Endothelial cell of umbilical vein (primary cell): ENCODE results near the gene MAPT. TPM values are rescaled to one million over a fixed set of nuclear protein-coding genes. Genes with fewer than 3 reads are reported as not detected.

ENCODE experiments used
- BruUV-seq: library from RNA; stranded (reverse); fragments of 400-500 nt; replicated peaks from 2 replicates; lab custom pipeline; 2021; lab: Mats Ljungman, UMichigan
- CTCF ChIA-PET: fragments of 300-600, 350-600 bp; sonication (Branson Sonifier 250); formaldehyde crosslinking; loops from one replicate; lab custom pipeline; 2021; ENCODE audit warnings: antibody characterized with exemption, inconsistent platforms; lab: Charles Lee
- POLR2A ChIA-PET: fragments of 300-600, 350-600 bp; sonication (Branson Sonifier 250); formaldehyde crosslinking; loops from one replicate; lab custom pipeline; 2021; ENCODE audit warnings: antibody characterized with exemption, inconsistent platforms; lab: Charles Lee
- DNase-seq: peaks from one replicate; pipeline ENCODE4 v3.0.0-alpha.2; 2011; ENCODE audit warnings: low read depth, low spot score
- FAIRE-seq: peaks from 2 replicates; lab custom pipeline; 2011; peaks lifted over from hg19 to GRCh38; lab: Jason Lieb, UNC
- H2AFZ ChIP-seq: 2 replicates; pipeline ENCODE4 v1.6.0; 2012; ENCODE audit warnings: low read depth, low read length, control low read depth, inconsistent platforms
- H3K27ac ChIP-seq: 2 replicates; pipeline ENCODE4 v1.5.1; 2011; ENCODE audit warnings: low read depth, mild to moderate bottlenecking, control low read depth, low read length, moderate library complexity; ENCODE audit not compliant: insufficient read depth
- H3K27me3 ChIP-seq, 2 experiments: 2 replicates each; pipeline versions ENCODE4 v1.6.0 to v1.6.1; 2011; ENCODE audit warnings: low read length in 2 of 2, mixed read lengths in 1 of 2; ENCODE audit not compliant: control insufficient read depth in 2 of 2, insufficient read depth in 2 of 2
- H3K36me3 ChIP-seq, 2 experiments: 2 replicates in 1 of 2; 3 replicates in 1 of 2; pipeline ENCODE4 v1.5.1; 2011; ENCODE audit warnings: low read length in 2 of 2, mild to moderate bottlenecking in 1 of 2, moderate library complexity in 1 of 2; ENCODE audit not compliant: control insufficient read depth in 2 of 2, insufficient read depth in 2 of 2; ENCODE audit errors: extremely low read depth in 1 of 2
- H3K4me1 ChIP-seq: 3 replicates; pipeline ENCODE4 v1.5.1; 2011; ENCODE audit warnings: mild to moderate bottlenecking, low read length; ENCODE audit not compliant: control insufficient read depth, insufficient read depth; ENCODE audit errors: extremely low read depth
- H3K4me2 ChIP-seq: 2 replicates; pipeline ENCODE4 v1.6.1; 2011; ENCODE audit warnings: low read length, control low read depth, mixed read lengths; ENCODE audit not compliant: insufficient read depth
- H3K4me3 ChIP-seq, 3 experiments: fragments of 200-600 bp in 1 of 3; sonication (generic), shearing (Covaris generic) in 1 of 3; replicated peaks in 1 of 3; 2 replicates each; pipeline ENCODE4 v1.5.1; 2011 to 2016; ENCODE audit warnings: control low read depth in 3 of 3, low read length in 3 of 3, mild to moderate bottlenecking in 2 of 3, inconsistent platforms in 1 of 3, low read depth in 1 of 3, moderate library complexity in 1 of 3; ENCODE audit not compliant: insufficient read depth in 1 of 3
- H3K79me2 ChIP-seq: 2 replicates; pipeline ENCODE4 v1.6.0; 2012; ENCODE audit warnings: low read length, inconsistent platforms; ENCODE audit not compliant: control insufficient read depth, insufficient read depth
- H3K9ac ChIP-seq: replicated peaks from 2 replicates; pipeline ENCODE3; 2011; ENCODE audit warnings: low read length, control low read depth; ENCODE audit not compliant: insufficient read depth; ENCODE audit errors: extremely low read depth
- H3K9me1 ChIP-seq: replicated peaks from 3 replicates; pipeline ENCODE4 v1.6.0; 2011; ENCODE audit warnings: mild to moderate bottlenecking, low read length; ENCODE audit not compliant: control insufficient read depth, insufficient read depth; ENCODE audit errors: extremely low read depth
- H3K9me3 ChIP-seq: replicated peaks from 2 replicates; pipeline ENCODE4 v1.5.1; 2012; ENCODE audit warnings: low read length, inconsistent platforms; ENCODE audit not compliant: control insufficient read depth, insufficient read depth
- H4K20me1 ChIP-seq: replicated peaks from 2 replicates; pipeline ENCODE3; 2011; ENCODE audit warnings: mild to moderate bottlenecking, low read length; ENCODE audit not compliant: control insufficient read depth, insufficient read depth; ENCODE audit errors: extremely low read depth
- EZH2 ChIP-seq: IDR thresholded peaks from 2 replicates; pipeline ENCODE4 v1.6.1; 2012; ENCODE audit warnings: borderline replicate concordance, low read depth, mild to moderate bottlenecking, moderate library complexity, low read length, inconsistent platforms; ENCODE audit not compliant: severe bottlenecking
- FOS ChIP-seq: IDR thresholded peaks from 2 replicates; pipeline ENCODE4 v1.6.1; 2011; ENCODE audit warnings: mild to moderate bottlenecking, low read length, moderate library complexity, borderline replicate concordance; ENCODE audit not compliant: insufficient read depth
- GATA2 ChIP-seq: IDR thresholded peaks from 2 replicates; pipeline ENCODE4 v1.7.0; 2011; ENCODE audit warnings: low read depth, mild to moderate bottlenecking, moderate library complexity, mixed read lengths, low read length; ENCODE audit not compliant: insufficient read length, insufficient read depth
- JUN ChIP-seq: IDR thresholded peaks from 2 replicates; pipeline ENCODE4 v1.6.1; 2011; ENCODE audit warnings: borderline replicate concordance, low read depth; ENCODE audit not compliant: insufficient read length, insufficient read depth
- MYC ChIP-seq: IDR thresholded peaks from one replicate; pipeline ENCODE4 v1.6.1; 2011; ENCODE audit warnings: mild to moderate bottlenecking, low read depth, low read length
- POLR2A ChIP-seq: IDR thresholded peaks from 2 replicates; pipeline ENCODE4 v1.6.1; 2012; ENCODE audit warnings: low read depth, mild to moderate bottlenecking, control low read depth, low read length
- POLR2AphosphoS5 ChIP-seq: IDR thresholded peaks from 2 replicates; pipeline ENCODE4 v1.6.1; 2012; ENCODE audit warnings: low read depth, mild to moderate bottlenecking, control low read depth, low read length, moderate library complexity; ENCODE audit not compliant: insufficient read depth
- dilution Hi-C: fragments of 300-500 bp; cut with MboI; formaldehyde crosslinking; loops from one replicate; pipeline ENCODE4 v1.15.0; 2019; ENCODE audit warnings: low sequenced_read_pairs; ENCODE audit not compliant: extremely low pct_ligation_motif_present
- intact Hi-C: fragments of 100-400 bp; cut with micrococcal nuclease; formaldehyde crosslinking; loops from one replicate; pipeline ENCODE4 v1.10.0; 2022
- polyA plus RNA-seq, 4 experiments: library from polyadenylated mRNA; depleted of rRNA in 3 of 4; stranded (reverse) in 3 of 4; unstranded in 1 of 4; fragments of >200 nt; gene quantifications; 2 replicates each; pipeline versions ENCODE4 v1.2.1 to v1.2.3, GENCODE V29; 2011 to 2012; ENCODE audit warnings: missing spikeins in 1 of 4
- total RNA-seq: library from RNA; stranded (reverse); gene quantifications from 2 replicates; pipeline ENCODE4 v1.2.3, GENCODE V29; 2021
- TF ChIP-seq, protein P1 (sequence below), 2 donors: IDR thresholded peaks; 1 replicate in 1 of 2; 2 replicates in 1 of 2; pipeline ENCODE4 v1.5.1; 2011; ENCODE audit warnings: low read length in 2 of 2, mild to moderate bottlenecking in 2 of 2, moderate library complexity in 2 of 2, control low read depth in 1 of 2, inconsistent platforms in 1 of 2, low read depth in 1 of 2; ENCODE audit not compliant: insufficient read depth in 1 of 2; ENCODE audit errors: extremely low read depth in 1 of 2
- TF ChIP-seq, protein P2 (sequence below): IDR thresholded peaks from 2 replicates; pipeline ENCODE4 v1.6.1; 2011; ENCODE audit not compliant: insufficient read depth, insufficient read length

The MAPT gene
- total and polyA plus RNA-seq, 2 donors (not counting 3 experiments of a cell fraction or from before 2014, with no cell fraction given), result 0.04 to 0.51 TPM

DNA sequence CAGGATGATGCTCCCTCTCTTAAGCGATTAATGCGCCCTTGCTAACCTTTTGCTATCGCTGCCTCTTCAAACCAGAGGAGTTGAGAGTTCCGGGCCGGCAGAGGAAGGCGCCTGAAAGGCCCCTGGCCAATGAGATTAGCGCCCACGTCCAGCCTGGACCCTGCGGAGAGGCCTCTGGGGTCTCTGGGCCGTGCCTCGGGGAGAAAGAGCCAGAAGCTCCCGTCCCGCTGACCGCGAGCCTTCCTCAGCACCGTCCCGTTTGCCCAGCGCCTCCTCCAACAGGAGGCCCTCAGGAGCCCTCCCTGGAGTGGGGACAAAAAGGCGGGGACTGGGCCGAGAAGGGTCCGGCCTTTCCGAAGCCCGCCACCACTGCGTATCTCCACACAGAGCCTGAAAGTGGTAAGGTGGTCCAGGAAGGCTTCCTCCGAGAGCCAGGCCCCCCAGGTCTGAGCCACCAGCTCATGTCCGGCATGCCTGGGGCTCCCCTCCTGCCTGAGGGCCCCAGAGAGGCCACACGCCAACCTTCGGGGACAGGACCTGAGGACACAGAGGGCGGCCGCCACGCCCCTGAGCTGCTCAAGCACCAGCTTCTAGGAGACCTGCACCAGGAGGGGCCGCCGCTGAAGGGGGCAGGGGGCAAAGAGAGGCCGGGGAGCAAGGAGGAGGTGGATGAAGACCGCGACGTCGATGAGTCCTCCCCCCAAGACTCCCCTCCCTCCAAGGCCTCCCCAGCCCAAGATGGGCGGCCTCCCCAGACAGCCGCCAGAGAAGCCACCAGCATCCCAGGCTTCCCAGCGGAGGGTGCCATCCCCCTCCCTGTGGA is 88.6 kb downstream of the MAPT start:
- Histone ChIP-seq H3K36me3 (no peaks in the 10 kb centered on the region), H4K20me1 (no peaks in the 10 kb centered on the region), H3K27me3 (peaks cover 0 to 2% of the 10 kb centered on the region in 2 experiments), H3K27ac (no peak overlapping the region), H2AFZ (no peak overlapping the region), H3K79me2 (no peaks in the 10 kb centered on the region), H3K4me1 (no peaks in the 10 kb centered on the region), H3K4me3 (no peak overlapping the region), H3K9me1 (no peaks in the 10 kb centered on the region), H3K9me3 (no peaks in the 10 kb centered on the region), H3K9ac (no peak overlapping the region), H3K4me2 (no peak overlapping the region)
- intact Hi-C loops (no loop called here), dilution Hi-C loops (no loop called here)
- TF ChIP-seq FOS (no peak), MYC (no peak), GATA2 (no peak), EZH2 (no peak), POLR2AphosphoS5 (no peak), JUN (no peak), POLR2A (no peak)
- TF ChIP-seq, protein P1, sequence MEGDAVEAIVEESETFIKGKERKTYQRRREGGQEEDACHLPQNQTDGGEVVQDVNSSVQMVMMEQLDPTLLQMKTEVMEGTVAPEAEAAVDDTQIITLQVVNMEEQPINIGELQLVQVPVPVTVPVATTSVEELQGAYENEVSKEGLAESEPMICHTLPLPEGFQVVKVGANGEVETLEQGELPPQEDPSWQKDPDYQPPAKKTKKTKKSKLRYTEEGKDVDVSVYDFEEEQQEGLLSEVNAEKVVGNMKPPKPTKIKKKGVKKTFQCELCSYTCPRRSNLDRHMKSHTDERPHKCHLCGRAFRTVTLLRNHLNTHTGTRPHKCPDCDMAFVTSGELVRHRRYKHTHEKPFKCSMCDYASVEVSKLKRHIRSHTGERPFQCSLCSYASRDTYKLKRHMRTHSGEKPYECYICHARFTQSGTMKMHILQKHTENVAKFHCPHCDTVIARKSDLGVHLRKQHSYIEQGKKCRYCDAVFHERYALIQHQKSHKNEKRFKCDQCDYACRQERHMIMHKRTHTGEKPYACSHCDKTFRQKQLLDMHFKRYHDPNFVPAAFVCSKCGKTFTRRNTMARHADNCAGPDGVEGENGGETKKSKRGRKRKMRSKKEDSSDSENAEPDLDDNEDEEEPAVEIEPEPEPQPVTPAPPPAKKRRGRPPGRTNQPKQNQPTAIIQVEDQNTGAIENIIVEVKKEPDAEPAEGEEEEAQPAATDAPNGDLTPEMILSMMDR (IDR thresholded peaks at IDR 0.05; ENCODE audit: extremely low read depth in 1 of 2, insufficient read depth in 1 of 2, low read depth in 1 of 2, low read length in 2 of 2), result no peak
- TF ChIP-seq, protein P2, sequence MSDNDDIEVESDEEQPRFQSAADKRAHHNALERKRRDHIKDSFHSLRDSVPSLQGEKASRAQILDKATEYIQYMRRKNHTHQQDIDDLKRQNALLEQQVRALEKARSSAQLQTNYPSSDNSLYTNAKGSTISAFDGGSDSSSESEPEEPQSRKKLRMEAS, result no peak
- POLR2A ChIA-PET, result no interaction called here
- FAIRE-seq, result no peak
- CTCF ChIA-PET, result interaction anchor here (1.1 kb wide), 1 partner anchor 34 kb away, joined by 4 read pairs; no protein-coding TSS in a partner anchor
- DNase-seq, result no peak
- BruUV-seq, result no TSS peak
